Karpas-422 (cell line): ENCODE measurements around the gene CDH1. TPM values are rescaled to one million over a fixed set of nuclear protein-coding genes. Genes with fewer than 3 reads are reported as not detected.
"Not testable (repeated sequence)": the region's sequence is repeated elsewhere in the genome, so short reads cannot be mapped to it uniquely, and the experiment has no call there.

Experiments used
- DNase-seq: peaks from one replicate; pipeline ENCODE4 v3.0.0-alpha.2; 2015
- H2AFZ ChIP-seq: fragments of 200-600 bp; sonication (generic); 2 replicates; pipeline ENCODE4 v1.6.1; 2014; ENCODE audit warnings: antibody characterized with exemption, low read length, mixed read lengths
- H3K27ac ChIP-seq: fragments of 200-600 bp; sonication (generic); 2 replicates; pipeline ENCODE4 v1.5.1; 2014; ENCODE audit warnings: mild to moderate bottlenecking, low read length, moderate library complexity
- H3K27me3 ChIP-seq: fragments of 200-600 bp; sonication (generic); 2 replicates; pipeline ENCODE4 v1.6.1; 2014; ENCODE audit warnings: low read length, mixed read lengths
- H3K36me3 ChIP-seq: fragments of 200-600 bp; sonication (generic); 2 replicates; pipeline ENCODE4 v1.6.1; 2014; ENCODE audit warnings: low read length, mixed read lengths; ENCODE audit not compliant: insufficient read depth
- H3K4me1 ChIP-seq: fragments of 200-600 bp; sonication (generic); 2 replicates; pipeline ENCODE4 v1.6.1; 2014; ENCODE audit warnings: mild to moderate bottlenecking, low read length, mixed read lengths
- H3K4me2 ChIP-seq: fragments of 200-600 bp; sonication (generic); 2 replicates; pipeline ENCODE4 v1.6.1; 2014; ENCODE audit warnings: low read length, low read depth, mild to moderate bottlenecking; ENCODE audit not compliant: poor library complexity, severe bottlenecking
- H3K4me3 ChIP-seq: fragments of 200-600 bp; sonication (generic); 2 replicates; pipeline ENCODE4 v1.5.1; 2014; ENCODE audit warnings: mild to moderate bottlenecking, antibody characterized with exemption, low read length, mixed read lengths
- H3K79me2 ChIP-seq: fragments of 200-600 bp; sonication (generic); 2 replicates; pipeline ENCODE4 v1.6.1; 2014; ENCODE audit warnings: mild to moderate bottlenecking, low read length, mixed read lengths
- H3K9ac ChIP-seq: fragments of 200-600 bp; sonication (generic); 2 replicates; pipeline ENCODE4 v1.6.0; 2014; ENCODE audit warnings: low read length
- H3K9me2 ChIP-seq: fragments of 200-600 bp; sonication (generic), shearing (Covaris generic); replicated peaks from 2 replicates; pipeline ENCODE4 v1.6.0; 2014; ENCODE audit warnings: mild to moderate bottlenecking, low read length, moderate library complexity; ENCODE audit not compliant: insufficient read depth
- H3K9me3 ChIP-seq: fragments of 300-700, 200-600 bp; sonication (generic); 2 replicates; pipeline ENCODE4 v1.6.1; 2014; ENCODE audit warnings: low read length, mixed read lengths
- H4K20me1 ChIP-seq: fragments of 200-600 bp; sonication (generic); 2 replicates; pipeline ENCODE4 v1.6.1; 2014; ENCODE audit warnings: mild to moderate bottlenecking, antibody characterized with exemption, low read length, low read depth; ENCODE audit not compliant: insufficient read depth
- total RNA-seq: library from RNA; depleted of rRNA; stranded (reverse); fragments of >200 nt; shearing (Covaris generic); gene quantifications from 2 replicates; pipeline ENCODE4 v1.2.3, GENCODE V29; 2014; ENCODE audit warnings: low replicate concordance

The CDH1 gene
- total RNA-seq, 1 experiment from 2014 or later = not detected

DNA sequence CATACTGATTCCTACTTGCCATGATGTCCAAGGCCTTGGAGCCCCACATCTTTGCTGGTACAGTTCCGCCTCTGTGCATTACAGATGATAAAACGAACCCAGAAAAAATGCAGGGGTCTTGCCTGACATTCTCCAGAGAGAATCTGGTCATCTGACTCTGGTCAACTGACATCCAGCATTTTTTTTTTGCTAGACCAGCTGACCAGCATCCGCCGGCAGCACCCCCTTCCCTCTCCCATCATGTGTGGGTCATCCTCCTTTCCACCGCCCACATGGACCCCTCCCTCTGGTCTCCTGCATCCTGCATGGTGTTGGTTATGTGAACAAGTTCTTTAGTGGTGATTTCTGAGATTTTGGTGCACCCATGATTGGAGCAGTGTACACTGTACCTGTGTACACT is 47.1 kb downstream of the CDH1 start:
- Histone ChIP-seq H3K79me2 (no peaks in the 10 kb centered on the region), H3K4me3 (no peak overlapping the region), H3K9me3 (no peaks in the 10 kb centered on the region), H3K4me2 (no peak overlapping the region), H4K20me1 (no peaks in the 10 kb centered on the region), H3K4me1 (no peaks in the 10 kb centered on the region), H3K9ac (no peak overlapping the region), H3K9me2 (no peaks in the 10 kb centered on the region), H3K27me3 (no peaks in the 10 kb centered on the region), H2AFZ (no peak overlapping the region), H3K27ac (no peak overlapping the region), H3K36me3 (no peaks in the 10 kb centered on the region)
- no peak for DNase-seq

DNA sequence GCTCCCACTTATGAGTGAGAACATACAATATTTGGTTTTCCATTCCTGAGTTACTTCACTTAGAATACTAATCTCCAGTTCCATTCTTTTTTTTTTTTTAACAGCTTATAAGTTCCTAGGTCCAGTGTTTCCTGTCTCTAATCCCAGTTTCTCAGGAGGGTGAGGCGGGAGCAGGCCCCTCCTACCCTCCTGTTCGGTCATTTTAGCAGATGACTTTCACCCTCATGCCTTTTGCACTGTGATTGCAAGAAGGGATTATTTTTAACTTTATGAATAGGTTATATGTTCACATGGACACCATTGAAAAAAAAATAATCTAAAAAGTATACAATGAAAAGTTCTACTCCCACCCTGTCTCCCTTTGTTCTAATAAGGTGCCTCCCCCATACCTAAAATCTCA is 47.6 kb downstream of the CDH1 start:
- Histone ChIP-seq H3K9me3 (no peaks in the 10 kb centered on the region), H3K9ac (no peak overlapping the region), H3K4me3 (no peak overlapping the region), H3K79me2 (no peaks in the 10 kb centered on the region), H3K36me3 (no peaks in the 10 kb centered on the region), H3K4me2 (no peak overlapping the region), H3K4me1 (no peaks in the 10 kb centered on the region), H3K27ac (no peak overlapping the region), H2AFZ (no peak overlapping the region), H4K20me1 (no peaks in the 10 kb centered on the region), H3K27me3 (no peaks in the 10 kb centered on the region), H3K9me2 (no peaks in the 10 kb centered on the region)
- no peak for DNase-seq

- no peak overlapping the region for H3K4me3 ChIP-seq
- H2AFZ ChIP-seq = no peak overlapping the region
- no peaks in the 10 kb centered on the region for H3K9me2 ChIP-seq
- H3K9me3 ChIP-seq = no peaks in the 10 kb centered on the region
- H4K20me1 ChIP-seq = no peaks in the 10 kb centered on the region
- no peaks in the 10 kb centered on the region for H3K79me2 ChIP-seq
- H3K27ac ChIP-seq = no peak overlapping the region
- no peaks in the 10 kb centered on the region for H3K4me1 ChIP-seq
- H3K27me3 ChIP-seq = no peaks in the 10 kb centered on the region
- H3K36me3 ChIP-seq = no peaks in the 10 kb centered on the region
- H3K4me2 ChIP-seq = no peak overlapping the region
- H3K9ac ChIP-seq = no peak overlapping the region
- DNase-seq = peak; percentile 15
Observed at GRCh38 chr16:68785715-68786114, 48.6 kb downstream of the CDH1 start.

- Histone ChIP-seq H3K9me3 (no peaks in the 10 kb centered on the region), H3K9me2 (no peaks in the 10 kb centered on the region), H3K9ac (no peak overlapping the region), H3K79me2 (no peaks in the 10 kb centered on the region), H3K4me1 (no peaks in the 10 kb centered on the region), H3K27me3 (no peaks in the 10 kb centered on the region), H4K20me1 (no peaks in the 10 kb centered on the region), H3K4me3 (no peak overlapping the region), H3K36me3 (no peaks in the 10 kb centered on the region), H3K27ac (no peak overlapping the region), H2AFZ (no peak overlapping the region), H3K4me2 (no peak overlapping the region)
- DNase-seq = peak; percentile 31
Observed at GRCh38 chr16:68786685-68787418, 49.8 kb downstream of the CDH1 start.

DNA sequence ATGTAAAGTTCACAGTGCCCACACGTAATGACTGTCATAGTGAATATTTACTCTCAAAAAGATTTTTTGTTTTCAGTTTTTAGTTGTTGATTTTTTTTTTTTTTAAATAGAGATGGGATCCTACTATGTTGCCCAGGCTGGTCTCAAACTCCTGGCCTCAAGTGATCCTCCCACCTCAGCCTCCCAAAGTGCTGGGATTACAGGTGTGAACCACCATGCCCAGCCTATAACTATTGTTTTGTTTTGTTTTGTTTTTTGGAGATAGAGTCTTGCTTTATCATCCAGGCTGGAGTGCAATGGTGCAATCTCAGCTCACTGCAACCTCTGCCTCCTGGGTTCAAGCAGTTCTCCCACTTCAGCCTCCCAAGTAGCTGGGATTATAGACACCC is 50.3 kb downstream of the CDH1 start:
- not testable (repeated sequence) for H3K9me3 ChIP-seq, H3K9me2 ChIP-seq, H3K36me3 ChIP-seq, H3K4me3 ChIP-seq, H3K4me1 ChIP-seq, H4K20me1 ChIP-seq, DNase-seq, H3K27ac ChIP-seq, H3K4me2 ChIP-seq, H3K79me2 ChIP-seq, H2AFZ ChIP-seq, H3K9ac ChIP-seq, H3K27me3 ChIP-seq

GRCh38 chr16:68790130-68790761 is 53.2 kb downstream of the CDH1 start:
- Histone ChIP-seq H2AFZ (no peak overlapping the region), H3K9me2 (no peaks in the 10 kb centered on the region), H3K9ac (no peak overlapping the region), H3K79me2 (no peaks in the 10 kb centered on the region), H3K36me3 (no peaks in the 10 kb centered on the region), H3K4me2 (no peak overlapping the region), H3K27ac (no peak overlapping the region), H3K9me3 (no peaks in the 10 kb centered on the region), H3K27me3 (no peaks in the 10 kb centered on the region), H3K4me1 (peaks cover 6% of the 10 kb centered on the region), H3K4me3 (no peak overlapping the region), H4K20me1 (no peaks in the 10 kb centered on the region)
- no peak for DNase-seq

GRCh38 chr16:68790944-68791343 is 53.9 kb downstream of the CDH1 start:
- H3K4me2 ChIP-seq = no peak overlapping the region

DNA sequence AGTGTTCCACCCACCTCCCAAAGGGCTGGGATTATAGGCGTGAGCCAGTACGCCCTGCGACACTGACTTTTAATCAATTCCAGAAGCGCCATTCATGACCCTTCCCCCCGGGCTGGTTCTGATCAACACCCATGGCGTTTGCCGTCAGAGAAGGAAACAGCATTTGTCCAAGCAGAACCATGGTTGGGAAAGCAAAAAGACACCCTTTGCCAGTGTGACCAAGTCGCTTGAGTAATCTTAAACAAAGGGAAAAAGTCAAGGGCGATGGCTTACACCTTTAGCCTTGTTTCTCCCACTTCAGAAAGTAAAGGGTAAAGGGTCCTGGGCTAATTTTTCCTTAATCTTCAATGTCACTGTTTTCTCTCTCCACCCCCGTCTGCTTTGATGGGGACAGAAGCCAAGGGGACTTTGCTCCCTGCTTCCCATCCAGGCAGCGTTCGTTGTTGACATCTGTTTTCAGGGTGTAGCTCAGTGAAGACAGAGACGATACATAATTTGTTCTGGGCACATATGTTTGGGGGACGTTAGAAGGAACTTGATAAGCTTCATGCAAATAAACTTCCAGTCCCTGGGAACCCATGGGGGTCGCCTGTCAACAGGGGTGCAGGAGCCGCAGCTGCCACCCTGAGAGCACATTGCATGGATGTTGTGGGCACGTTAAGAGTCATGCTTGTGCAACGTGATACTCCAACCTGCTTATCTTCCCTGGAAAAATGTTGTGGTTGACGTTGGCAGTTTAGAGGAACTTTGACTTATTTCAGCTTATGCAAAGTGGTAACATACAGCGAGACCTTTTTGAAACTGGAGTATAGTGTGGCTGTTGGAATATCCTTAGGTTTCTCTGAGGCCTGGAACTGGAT is 55.6 kb downstream of the CDH1 start:
- no peak overlapping the region for H3K9ac ChIP-seq
- H3K4me2 ChIP-seq = no peak overlapping the region
- H3K79me2 ChIP-seq = no peaks in the 10 kb centered on the region

More at GRCh38 chr16:68790944-68791343, 53.9 kb downstream of the CDH1 start:
- Histone ChIP-seq H3K9ac (no peak overlapping the region), H3K4me3 (no peak overlapping the region), H3K9me2 (no peaks in the 10 kb centered on the region), H3K27ac (no peak overlapping the region), H3K27me3 (no peaks in the 10 kb centered on the region), H3K36me3 (no peaks in the 10 kb centered on the region), H3K4me1 (peaks cover 6% of the 10 kb centered on the region), H4K20me1 (no peaks in the 10 kb centered on the region), H3K79me2 (no peaks in the 10 kb centered on the region), H3K9me3 (no peaks in the 10 kb centered on the region), H2AFZ (no peak overlapping the region)
- no peak for DNase-seq

More for the DNA sequence above, 55.6 kb downstream of the CDH1 start:
- Histone ChIP-seq H3K27me3 (no peaks in the 10 kb centered on the region), H3K4me3 (no peak overlapping the region), H4K20me1 (no peaks in the 10 kb centered on the region), H3K9me3 (no peaks in the 10 kb centered on the region), H3K27ac (no peak overlapping the region), H3K4me1 (peaks cover 6% of the 10 kb centered on the region), H3K9me2 (no peaks in the 10 kb centered on the region), H3K36me3 (no peaks in the 10 kb centered on the region), H2AFZ (no peak overlapping the region)
- no peak for DNase-seq
